GM19395 (cell line): Measurements from ENCODE around the gene CAPN15.

Experiments
- ATAC-seq: cut with Tn5 transposase; IDR thresholded peaks from one replicate; pipeline ENCODE4 v1.9.1; 2021; ENCODE audit warnings: mild to moderate bottlenecking, moderate library complexity; ENCODE audit not compliant: unreplicated experiment

Gene CAPN15

GRCh38 chr16:560204-560700 is 32.7 kb downstream of the CAPN15 start, which contains the start of gene PRR35:
Gene PRR35, plus strand, starts transcription at chr16:560394. Its CDS starts 2,901 bp downstream, at chr16:563295.
- ATAC-seq, result no peak

DNA sequence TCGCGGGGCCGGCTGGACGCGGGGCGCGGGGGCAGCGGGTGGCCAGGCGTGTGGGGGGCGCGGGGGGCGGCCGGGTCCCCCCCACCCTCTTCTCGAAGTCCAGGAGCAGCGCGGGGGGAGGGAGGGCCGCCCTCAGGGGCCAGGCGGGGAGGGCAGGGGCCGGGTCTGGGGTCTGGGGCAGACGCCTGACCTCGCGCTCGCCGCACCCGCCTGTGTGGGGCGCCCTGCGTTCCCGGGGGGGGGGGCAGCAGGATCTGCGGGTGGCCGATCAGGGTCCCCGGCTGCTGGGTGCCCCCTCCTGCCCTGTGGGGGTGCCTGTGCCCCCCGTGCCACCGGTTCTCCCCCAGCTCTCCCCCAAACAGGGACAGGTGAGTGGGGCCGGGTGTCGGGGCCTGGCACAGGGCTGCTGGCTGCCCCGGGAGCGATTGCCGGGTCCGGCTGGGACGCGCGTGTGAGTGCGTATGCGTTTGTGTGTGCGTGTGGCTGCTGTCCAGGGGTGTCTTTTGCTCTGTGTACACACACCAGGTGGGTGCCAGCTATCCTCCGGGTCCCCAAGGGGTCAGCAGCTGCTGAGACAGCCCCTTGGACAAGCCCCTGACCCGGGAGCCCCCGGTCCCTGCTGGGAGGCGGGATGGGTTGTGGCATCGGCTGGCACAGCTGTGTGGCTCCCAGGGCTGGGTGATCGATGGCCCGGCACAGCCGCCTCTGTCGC is 33.3 kb downstream of the CAPN15 start:
- ATAC-seq, result no peak

DNA sequence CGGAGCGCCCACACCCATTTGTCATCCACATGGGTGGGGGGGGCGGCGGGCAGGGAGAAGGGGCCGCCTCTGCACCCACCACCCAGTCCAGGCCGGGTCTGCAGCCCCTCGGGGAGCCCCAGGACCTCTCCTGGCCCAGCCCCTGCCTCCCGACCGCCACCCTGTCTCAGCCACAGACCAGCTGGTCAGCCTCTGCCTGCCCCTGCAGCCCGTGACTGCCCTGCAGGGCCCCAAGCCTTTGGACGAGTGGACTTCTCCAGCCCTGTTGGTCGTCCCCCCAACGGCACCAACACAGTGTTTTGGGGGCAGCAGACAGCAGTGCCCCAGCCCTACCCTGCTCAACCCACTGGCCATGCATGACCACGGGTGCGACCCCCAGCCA is 33.9 kb downstream of the CAPN15 start:
- ATAC-seq, result no peak

- no peak for ATAC-seq
Observed at GRCh38 chr16:561957-562938, 34.7 kb downstream of the CAPN15 start.

DNA sequence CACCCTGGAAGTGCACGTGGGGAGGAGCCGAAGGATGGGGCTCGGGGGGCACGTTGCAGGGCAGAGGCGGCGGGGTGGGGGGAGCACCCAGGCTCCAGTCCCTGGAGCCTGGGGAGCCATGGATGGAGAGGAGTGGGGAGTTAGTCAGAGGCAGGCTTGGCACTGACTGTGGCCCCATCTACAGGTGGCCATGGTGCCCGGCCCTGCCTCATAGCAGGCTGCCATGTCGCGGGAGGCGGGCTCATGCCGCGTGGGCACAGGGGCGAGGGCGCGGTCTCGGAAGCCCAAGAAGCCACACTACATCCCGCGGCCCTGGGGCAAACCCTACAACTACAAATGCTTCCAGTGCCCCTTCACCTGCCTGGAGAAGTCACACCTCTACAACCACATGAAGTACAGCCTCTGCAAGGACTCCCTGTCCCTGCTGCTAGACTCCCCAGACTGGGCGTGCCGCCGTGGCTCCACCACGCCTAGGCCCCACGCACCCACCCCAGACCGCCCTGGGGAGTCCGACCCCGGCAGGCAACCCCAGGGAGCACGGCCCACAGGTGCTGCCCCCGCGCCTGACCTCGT is 35.6 kb downstream of the CAPN15 start:
- ATAC-seq, result no peak

DNA sequence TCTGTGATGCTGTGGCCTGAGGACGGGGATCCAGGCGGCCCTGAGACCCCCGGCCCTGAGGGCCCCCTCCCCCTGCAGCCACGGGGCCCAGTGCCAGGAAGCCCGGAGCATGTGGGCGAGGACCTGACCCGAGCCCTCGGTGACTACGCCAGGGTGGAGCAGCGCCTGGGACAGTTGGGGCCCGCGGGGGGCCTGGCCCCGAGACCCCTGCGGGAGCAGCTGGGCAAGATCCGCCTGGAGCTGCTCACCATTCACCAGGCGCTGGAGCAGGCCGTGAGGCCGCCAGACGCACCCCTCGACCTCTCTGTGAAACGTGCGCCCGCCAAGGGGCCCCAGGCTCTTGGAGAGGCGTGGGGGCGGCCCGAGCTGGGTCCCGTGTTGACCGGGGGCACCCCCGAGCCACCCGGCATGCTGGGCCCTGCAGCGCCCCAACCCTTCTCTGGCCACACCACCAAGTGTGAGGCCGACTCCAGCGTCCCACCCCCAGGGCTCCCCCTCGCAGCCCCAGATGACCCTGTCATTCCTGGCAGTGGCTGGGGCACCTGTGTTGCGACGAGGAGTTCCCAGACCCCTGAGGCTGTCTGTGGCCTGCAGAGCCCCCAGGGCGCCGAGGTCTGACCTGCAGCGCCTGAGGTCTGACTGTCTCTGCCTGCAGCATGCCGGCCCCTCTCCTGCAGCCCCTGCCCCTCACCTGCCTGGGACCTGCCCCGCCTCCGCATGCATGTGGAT is 37.3 kb downstream of the CAPN15 start:
- ATAC-seq, result no peak

DNA sequence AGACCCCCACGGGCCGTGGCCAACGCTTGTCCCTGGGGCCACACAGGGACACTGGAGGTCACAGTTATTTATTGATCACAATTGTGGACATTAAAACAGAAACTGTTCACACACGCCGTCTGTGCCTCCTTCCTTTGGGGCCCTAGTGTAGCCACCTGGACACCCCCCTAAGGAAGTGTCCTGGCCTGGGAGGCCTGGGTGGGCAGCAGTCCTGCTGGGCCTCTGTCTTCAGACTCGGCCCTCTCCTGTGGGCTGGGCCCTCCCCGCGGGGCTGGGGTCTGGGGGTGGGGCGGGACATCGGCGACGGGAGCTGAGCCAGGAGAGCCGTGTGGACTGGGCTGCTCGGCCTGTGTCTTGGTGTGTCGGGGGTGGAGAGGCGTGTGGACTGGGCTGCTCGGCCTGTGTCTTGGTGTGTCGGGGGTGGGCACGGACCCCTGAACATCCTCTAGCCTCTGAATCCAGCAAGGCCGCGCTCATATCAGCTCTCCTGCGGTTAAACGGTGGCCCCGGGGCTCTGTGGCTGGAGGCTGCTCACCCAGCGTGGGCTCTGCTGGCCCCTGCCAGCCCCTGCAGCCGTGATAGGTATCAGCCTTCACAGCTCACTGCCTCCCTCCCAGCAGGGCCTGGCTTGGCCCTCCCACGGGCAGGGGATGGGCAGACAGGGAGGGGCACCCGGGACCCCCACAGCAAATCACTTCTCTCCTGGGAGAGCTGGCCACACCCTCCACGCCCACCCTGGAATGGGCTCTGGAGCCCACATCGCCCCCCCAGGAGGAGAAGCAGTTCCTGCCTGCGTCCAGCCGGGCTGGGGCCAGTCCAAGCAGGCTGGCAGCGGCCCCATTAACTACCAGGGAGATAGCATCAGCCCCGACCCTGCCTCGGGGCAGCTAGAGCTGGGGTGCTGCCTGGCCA is 38.2 kb downstream of the CAPN15 start:
- ATAC-seq, result no peak

GRCh38 chr16:566475-567372 is 39.2 kb downstream of the CAPN15 start, which contains the start of gene NHLRC4:
Gene NHLRC4, plus strand, starts transcription at chr16:567005. Its CDS starts 1,043 bp downstream, at chr16:568048.
- ATAC-seq, result no peak

- ATAC-seq, result no peak
Observed at GRCh38 chr16:567373-568256, 40.1 kb downstream of the CAPN15 start.

DNA sequence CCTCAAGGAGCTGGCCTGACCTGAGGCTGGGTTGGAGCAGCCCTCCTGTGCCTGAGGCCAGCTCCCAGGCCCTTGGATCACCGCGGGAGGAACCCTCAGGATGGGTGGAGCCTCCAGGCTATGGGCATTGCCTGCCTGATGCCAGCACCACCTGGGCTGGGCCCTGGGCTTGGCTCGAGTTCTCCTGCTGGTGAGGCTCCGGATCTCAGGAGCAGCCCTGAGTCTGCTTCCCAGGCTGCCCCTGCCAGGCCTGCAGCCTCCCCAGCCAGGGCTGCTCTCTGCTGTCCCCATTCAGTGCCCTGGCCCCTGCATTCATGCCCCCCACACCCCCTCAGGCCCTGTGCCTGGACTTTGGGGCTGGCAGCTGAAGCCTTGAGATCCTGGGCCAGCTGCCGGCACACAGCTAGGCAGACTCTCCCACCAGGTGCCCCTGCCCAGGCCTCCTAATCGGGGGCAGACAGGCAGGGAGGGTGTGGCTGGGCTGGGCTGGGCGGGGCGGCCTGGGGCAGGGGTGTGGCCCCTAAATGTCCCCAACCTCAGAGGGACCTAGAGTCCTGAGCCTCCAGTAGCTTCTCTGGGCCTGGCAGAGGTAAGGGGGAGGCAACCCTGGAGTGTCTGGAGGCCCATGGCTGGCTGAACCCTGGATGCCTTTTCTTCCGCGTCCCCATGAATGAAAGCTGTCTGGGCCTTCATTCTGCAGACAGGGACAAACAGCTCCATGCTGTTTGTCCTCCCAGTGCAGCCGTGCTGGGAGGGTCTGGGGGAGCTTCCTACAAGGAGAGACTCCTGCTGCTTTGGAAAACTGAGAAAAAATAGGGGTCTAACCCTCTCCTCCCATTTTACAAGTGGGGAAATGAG is 41.1 kb downstream of the CAPN15 start:
- no peak for ATAC-seq

DNA sequence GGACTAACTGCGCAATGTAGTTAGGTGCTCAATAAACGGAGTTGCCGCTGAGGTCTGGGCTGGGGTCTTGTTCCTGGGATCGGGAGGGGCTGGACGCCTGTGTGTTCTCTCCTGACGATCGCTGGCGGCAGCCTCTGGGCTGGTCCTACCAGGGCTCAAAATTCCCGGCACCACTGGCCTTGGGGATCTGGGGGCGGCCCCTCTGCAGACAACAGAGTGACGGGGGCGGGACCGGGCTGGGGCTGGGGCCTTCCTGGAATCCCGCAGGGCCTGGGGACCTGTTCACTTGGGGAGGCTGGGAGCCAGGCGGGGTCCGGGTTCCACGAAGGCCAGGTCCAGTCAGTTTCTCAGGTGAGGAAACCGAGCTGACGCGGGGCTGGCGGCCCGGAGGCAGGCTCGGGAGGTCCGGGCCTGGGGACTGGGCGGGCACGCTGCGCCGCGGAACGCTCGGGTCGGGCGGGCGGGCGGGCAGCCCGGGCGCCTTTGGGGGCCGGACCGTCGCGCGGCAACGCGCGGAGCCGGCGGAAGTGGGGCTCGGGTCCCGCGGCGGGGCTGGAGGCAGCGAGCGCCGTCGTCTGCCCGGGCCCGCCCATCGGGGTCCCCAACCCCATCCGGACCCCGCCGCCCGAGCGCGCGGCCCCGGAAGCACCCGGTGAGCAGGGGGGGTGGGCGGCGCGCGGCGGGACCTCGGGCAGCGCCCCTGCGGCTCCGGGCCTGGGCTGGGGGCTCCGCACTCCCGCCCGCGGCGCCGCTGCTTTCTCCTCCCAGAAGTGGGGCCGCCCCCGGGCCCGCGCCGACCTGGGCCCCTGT is 42.1 kb downstream of the CAPN15 start, which contains the start of gene PIGQ:
Gene PIGQ, plus strand, starts transcription at position 524 of the 810 bp plus-strand sequence. CDS start 4,107 bp downstream, outside the sequence.
- ATAC-seq, result no peak

DNA sequence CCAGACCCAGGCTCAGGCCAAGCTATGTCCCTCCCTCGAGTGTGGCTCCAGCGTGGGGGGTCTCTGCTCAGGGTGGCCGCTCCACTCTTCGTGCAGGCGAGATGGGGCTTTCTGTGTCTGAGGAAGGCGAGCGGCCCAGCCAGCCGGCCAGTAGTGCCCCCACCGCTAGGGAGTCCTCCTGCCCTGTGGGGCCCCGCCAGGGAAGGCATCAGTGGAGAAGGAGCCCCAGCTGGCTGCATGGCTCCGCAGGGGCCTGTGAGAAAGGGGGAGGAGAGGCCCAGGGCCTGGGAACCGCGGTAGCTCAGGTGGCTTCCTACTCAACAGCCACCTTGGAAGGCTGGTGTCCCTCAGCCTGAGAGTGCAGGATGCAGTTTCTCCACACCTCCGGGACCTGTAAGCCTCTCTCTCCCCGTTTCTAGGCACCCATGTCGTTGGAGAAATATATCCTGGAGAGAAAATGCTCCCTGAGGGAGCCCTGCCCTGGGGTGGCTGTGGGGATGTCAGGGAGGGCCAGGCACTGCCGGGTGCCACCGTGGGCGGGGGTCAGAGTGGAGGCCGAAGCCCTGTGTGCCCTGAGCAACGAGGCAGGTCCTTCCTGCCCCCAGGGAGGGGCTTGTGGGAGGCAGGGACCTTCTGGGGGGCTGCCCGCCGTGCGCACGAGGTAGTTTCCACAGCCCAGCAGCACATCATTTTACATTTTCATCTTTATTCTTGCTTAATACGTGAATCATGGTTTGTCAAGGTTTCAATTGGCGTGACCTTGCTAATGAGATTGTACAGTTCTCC is 45.5 kb downstream of the CAPN15 start:
- no peak for ATAC-seq

DNA sequence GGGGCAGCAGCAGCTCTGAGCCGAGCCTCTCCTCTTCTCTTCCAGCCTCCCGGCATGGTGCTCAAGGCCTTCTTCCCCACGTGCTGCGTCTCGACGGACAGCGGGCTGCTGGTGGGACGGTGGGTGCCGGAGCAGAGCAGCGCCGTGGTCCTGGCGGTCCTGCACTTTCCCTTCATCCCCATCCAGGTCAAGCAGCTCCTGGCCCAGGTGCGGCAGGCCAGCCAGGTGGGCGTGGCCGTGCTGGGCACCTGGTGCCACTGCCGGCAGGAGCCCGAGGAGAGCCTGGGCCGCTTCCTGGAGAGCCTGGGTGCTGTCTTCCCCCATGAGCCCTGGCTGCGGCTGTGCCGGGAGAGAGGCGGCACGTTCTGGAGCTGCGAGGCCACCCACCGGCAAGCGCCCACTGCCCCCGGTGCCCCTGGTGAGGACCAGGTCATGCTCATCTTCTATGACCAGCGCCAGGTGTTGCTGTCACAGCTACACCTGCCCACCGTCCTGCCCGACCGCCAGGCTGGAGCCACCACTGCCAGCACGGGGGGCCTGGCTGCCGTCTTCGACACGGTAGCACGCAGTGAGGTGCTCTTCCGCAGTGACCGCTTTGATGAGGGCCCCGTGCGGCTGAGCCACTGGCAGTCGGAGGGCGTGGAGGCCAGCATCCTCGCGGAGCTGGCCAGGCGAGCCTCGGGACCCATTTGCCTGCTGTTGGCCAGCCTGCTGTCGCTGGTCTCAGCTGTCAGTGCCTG is 46.7 kb downstream of the CAPN15 start:
- no peak for ATAC-seq
